Activated CD8-positive, alpha-beta memory T cell treated with anti-CD3 and anti-CD28 coated beads for 4 hours (primary cell): Measurements from ENCODE around the gene DDX41.
"Not testable (repeated sequence)": the region's sequence is repeated elsewhere in the genome, so short reads cannot be mapped to it uniquely, and the experiment has no call there.

Source experiments
- DNase-seq, 2 donors: peaks; one replicate each; pipeline ENCODE4 v3.0.0-alpha.2; 2020; ENCODE audit warnings: low read depth in 2 of 2

DDX41 gene

GRCh38 chr5:177516601-177517568, at the start of gene DDX41:
Gene DDX41, minus strand, starts transcription at chr5:177516961. Its CDS starts 16 bp downstream, at chr5:177516945.
- DNase-seq: peak; percentile 89 to 90

- no peak for DNase-seq
Observed at GRCh38 chr5:177565046-177565445, 48.3 kb upstream of the DDX41 start.

GRCh38 chr5:177559446-177559941, 42.7 kb upstream of the DDX41 start:
- not testable (repeated sequence) for DNase-seq

GRCh38 chr5:177557796-177558195, 41.0 kb upstream of the DDX41 start:
- no peak for DNase-seq

- no peak for DNase-seq
Observed at GRCh38 chr5:177557041-177557647, 40.4 kb upstream of the DDX41 start.

GRCh38 chr5:177555665-177556064, 38.9 kb upstream of the DDX41 start:
- no peak for DNase-seq

GRCh38 chr5:177555228-177555627, 38.5 kb upstream of the DDX41 start:
- no peak for DNase-seq

GRCh38 chr5:177554474-177555111, 37.8 kb upstream of the DDX41 start, which contains the start of gene FAM193B:
Gene FAM193B, minus strand, starts transcription at chr5:177554563. Its CDS starts 105 bp downstream, at chr5:177554458.
- peak; percentile 88 to 91 for DNase-seq

GRCh38 chr5:177553671-177554429, 37.1 kb upstream of the DDX41 start:
- DNase-seq: peak in 1 of 2 donors; percentile 17

GRCh38 chr5:177552839-177553455, 36.2 kb upstream of the DDX41 start:
- DNase-seq: no peak

- DNase-seq: no peak
Observed at GRCh38 chr5:177550122-177550521, 33.4 kb upstream of the DDX41 start.

- DNase-seq: no peak
Observed at GRCh38 chr5:177548495-177548894, 31.7 kb upstream of the DDX41 start.

GRCh38 chr5:177547736-177548135, 31.0 kb upstream of the DDX41 start:
- DNase-seq: no peak

GRCh38 chr5:177546258-177546741, 29.5 kb upstream of the DDX41 start:
- DNase-seq: no peak

- DNase-seq: no peak
Observed at GRCh38 chr5:177545487-177546257, 28.9 kb upstream of the DDX41 start.

GRCh38 chr5:177542816-177543465, 26.2 kb upstream of the DDX41 start:
- DNase-seq: no peak

GRCh38 chr5:177540438-177540837, 23.7 kb upstream of the DDX41 start:
- no peak for DNase-seq

- no peak for DNase-seq
Observed at GRCh38 chr5:177539411-177539810, 22.6 kb upstream of the DDX41 start.

- DNase-seq: no peak
Observed at GRCh38 chr5:177538876-177539275, 22.1 kb upstream of the DDX41 start.
